Right hindlimb (tissue), 1 donor: Measurements from ENCODE around the gene CAMKV.
"Not testable (repeated sequence)": the region's sequence is repeated elsewhere in the genome, so short reads cannot be mapped to it uniquely, and the experiment has no call there.

ENCODE experiments used
- DNase-seq: peaks from one replicate; pipeline ENCODE4 v3.0.0-alpha.2; 2018

Gene CAMKV

GRCh38 chr3:49869525-49870126 is at the start of gene CAMKV:
CAMKV (minus strand) TSS chr3:49869906; CDS start chr3:49862388, 7,518 bp downstream.
- DNase-seq = no peak

DNA sequence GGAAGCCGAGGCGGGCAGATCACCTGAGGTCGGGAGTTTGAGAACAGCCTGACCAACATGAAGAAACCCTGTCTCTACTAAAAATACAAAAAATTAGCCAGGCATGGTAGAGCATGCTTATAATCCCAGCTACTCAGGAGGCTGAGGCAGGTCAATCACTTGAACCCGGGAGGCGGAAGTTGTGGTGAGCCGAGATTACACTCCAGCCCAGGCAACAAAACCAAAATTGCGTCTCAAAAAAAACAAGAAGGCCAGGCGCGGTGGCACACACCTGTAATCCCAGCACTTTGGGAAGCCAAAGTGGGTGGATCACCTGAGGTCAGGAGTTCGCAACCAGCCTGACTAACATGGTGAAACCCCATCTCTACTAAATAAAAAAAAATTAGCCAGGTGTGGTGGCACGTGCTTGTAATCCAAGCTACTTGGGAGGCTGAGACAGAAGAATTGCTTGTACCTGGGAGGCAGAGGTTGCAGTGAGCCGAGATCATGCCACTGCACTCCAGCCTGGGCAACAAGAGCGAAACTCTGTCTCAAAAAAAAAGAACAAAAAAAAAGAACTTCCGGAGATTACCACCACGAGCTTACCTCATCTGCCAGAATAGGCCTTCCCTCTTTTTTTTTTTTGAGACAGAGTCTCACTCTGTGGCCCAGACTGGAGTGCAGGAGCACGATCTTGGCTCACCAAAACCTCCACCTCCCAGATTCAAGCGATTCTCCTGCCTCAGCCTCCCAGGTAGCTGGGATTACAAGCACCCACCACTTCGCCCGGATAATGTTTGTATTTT is 48.3 kb upstream of the CAMKV start:
- DNase-seq = not testable (repeated sequence)

GRCh38 chr3:49916686-49917085 is 47.0 kb upstream of the CAMKV start:
- no peak for DNase-seq

- DNase-seq = no peak
Measured at GRCh38 chr3:49914906-49915305, 45.2 kb upstream of the CAMKV start.

- no peak for DNase-seq
Measured at GRCh38 chr3:49912881-49913281, 43.2 kb upstream of the CAMKV start.

- no peak for DNase-seq
Measured at GRCh38 chr3:49911611-49912010, 41.9 kb upstream of the CAMKV start.

DNA sequence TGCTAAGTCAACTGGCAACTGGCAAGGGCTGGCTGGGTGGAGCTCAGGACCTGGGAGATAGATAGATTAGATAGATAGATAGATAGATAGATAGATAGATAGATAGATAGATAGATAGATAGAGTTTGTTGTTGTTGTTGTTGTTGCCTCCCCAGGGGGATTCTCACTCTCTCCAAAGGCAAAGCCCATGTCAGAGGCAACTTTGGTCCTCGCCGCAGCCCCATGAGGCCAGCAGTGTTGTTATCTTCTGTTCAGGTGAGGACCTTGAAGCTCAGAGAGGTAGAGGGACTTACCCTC is 41.4 kb upstream of the CAMKV start:
- DNase-seq = no peak

GRCh38 chr3:49910409-49911123 is 40.9 kb upstream of the CAMKV start:
- no peak for DNase-seq

DNA sequence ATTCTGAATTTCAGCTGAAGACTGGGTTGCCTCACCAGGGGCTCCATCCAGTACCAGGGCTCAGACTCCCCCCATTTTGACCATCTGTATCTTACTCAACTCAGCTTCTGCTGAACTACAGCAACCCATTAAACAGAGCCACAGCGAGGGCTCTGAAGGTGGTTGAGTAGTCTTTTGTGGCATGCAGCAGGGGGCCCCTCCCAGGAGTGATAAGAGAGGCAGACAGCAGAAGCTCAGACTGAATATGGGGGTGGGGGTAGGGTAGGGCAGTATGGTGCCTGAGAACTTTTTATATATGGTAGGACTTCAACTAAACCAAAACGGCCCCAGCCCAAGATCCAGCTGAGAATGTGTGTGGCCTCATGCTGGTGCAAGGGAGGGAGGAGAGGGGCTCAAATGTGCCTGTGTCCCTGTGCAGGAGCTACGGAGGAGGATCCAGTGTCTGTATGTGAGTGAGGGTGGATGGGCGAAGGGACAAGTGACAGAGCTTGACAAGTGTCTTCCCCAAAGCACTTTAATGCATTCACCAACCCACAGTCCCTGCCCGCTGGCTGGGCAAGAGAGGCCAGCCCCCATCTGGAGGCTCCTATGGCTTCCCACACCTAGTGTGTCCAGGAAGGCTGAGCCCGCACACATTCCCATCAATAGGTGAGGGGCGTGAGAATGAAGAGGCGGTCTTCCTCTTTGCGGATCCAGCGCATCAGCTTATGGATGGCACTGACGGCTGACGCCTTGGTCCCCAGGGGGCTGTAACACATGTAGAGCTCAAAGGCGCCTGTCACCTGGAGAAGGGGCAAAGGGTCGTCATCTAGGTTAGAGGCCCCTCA is 38.9 kb upstream of the CAMKV start:
- DNase-seq = no peak

DNA sequence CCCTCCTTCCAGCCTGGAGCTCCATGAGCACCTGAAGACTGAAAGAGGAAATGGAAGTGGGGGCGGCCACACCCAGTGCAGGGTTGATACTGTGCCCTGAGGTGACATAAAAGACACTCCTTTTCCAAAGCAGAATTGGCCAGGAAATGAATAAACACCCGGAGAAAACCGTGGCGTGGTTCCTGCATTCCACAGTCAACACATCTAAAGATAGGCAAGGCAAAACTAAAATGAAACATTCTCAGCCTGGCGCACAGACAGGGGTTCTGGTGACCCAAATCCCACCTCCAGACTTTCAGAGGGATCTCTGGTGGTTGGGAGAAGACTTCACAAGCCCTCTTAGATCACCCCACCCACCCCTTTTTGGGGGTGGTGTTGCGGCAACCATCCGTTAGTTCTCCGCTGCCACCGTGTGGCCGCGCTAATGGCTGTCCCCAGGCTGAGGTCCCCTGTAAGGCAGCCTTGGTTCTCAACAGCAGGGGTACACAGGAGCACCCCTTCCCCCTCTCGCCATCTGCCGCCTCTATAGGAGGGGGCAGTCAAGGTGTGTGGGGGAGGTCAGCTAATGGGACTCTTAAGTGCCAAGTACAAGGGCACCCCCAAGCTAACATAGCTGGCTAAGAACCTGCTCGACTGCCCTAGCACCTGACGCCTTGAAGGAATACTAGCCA is 36.5 kb upstream of the CAMKV start:
- DNase-seq = peak; percentile 64

- not testable (repeated sequence) for DNase-seq
Measured at GRCh38 chr3:49904448-49904847, 34.7 kb upstream of the CAMKV start.

- peak; percentile 70 for DNase-seq
Measured at GRCh38 chr3:49903451-49904424, 34.0 kb upstream of the CAMKV start, which contains the start of gene MST1R. MST1R (minus strand) TSS chr3:49903873; CDS start chr3:49903609, 264 bp downstream.

DNA sequence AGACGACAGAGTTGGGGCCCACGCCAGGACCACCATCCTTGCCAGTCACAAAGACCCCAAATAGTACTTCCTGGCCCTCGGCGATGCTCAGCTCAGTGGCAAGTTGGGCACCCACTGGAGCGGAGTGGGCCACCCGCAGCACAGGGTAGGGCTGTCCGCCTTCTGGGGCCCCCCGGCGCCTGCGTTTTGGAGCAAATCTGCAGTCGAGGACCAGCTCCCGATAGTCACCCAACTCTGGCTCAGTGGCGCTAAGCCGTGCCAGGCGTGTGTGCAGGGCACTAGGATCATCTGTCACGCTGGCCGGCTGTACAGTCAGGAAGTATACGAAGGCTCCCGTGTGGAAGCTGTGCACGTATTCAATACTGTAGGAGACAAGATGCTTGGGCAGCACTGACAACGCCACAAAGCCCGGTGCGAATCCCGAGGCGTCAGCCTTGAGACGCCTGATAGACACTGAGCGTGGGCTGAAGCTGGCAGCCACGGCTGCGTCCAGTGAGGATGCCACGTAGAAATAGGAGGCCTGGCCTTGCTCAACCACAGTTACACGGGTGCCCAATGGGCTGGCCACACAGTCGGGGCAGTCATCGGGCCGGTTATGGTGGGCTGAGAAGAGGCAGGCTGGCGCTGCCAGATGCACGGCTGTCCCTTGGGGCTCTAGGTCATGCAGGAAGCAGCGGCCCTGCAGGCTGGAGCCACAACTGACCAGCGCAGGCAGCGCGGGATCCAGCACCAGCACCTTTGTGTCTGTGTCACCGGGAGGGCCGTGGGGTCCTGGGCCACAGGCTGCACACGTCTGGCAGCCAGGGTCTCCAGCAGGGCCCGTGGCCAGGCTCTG is 33.0 kb upstream of the CAMKV start:
- DNase-seq = no peak

DNA sequence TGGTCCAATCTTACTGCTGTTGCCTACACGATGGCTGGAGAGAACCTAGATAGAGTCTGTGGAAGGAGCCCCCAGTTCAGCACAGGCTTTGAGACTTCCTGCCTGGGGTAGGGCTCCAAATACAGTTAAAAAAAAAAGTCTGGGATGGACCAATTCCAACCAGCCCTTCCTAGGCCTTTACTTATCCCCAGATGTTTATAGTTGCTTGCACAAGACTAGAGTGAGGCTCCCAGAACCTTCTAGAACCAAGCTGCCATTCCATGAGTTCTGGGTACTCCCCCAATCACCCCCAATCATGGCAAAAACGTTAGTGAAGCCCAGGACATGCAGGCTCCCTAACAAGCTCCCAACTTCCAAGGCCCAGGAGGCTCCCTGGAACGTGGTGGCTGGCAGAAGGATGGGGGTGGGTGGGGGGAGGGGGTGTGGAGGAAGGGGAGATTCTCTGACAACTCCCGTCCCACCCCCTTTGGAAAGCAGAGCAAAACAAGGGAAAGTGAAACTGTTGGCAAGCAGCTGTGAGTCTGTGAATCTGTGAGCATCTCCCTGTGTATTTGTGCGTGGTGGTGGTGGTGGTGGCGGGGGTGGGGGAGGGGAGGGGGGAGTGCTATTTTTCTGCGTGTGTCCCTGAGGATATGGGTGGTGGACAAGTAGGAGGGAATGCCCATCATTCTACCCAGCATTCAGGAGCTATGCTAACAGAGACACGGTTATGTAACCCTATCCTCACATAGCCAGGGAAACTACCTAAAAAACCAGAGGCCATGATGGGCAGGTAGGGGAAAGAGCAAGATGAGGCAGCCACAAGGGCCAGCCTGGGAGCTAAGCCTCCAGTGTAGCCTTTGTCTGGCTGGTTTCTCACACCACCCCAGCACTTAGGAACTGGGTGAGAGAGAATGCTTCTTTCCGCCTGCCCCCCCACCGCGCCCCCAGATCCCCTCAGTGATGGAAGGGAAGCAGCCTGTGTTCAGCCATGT is 31.9 kb upstream of the CAMKV start:
- DNase-seq = peak; percentile 48

- no peak for DNase-seq
Measured at GRCh38 chr3:49900491-49901153, 30.9 kb upstream of the CAMKV start.

- DNase-seq = no peak
Measured at GRCh38 chr3:49899815-49900214, 30.1 kb upstream of the CAMKV start.

- no peak for DNase-seq
Measured at GRCh38 chr3:49898991-49899390, 29.3 kb upstream of the CAMKV start.

GRCh38 chr3:49896345-49896744 is 26.6 kb upstream of the CAMKV start:
- DNase-seq = no peak
